ENCODE data around the gene SAMD4A.

SAMD4A gene

GRCh38 chr14:54840336-54840735 is 273.4 kb downstream of the SAMD4A start:
- no peak for DNase-seq

- DNase-seq, result no peak
These were observed 273.9 kb downstream of the SAMD4A start for GRCh38 chr14:54840798-54841197.

All from amniotic stem cell (primary cell).